Smooth muscle cell (in vitro differentiated cells): ENCODE results near the gene PAPPA. TPM values are rescaled to one million over a fixed set of nuclear protein-coding genes. Genes with fewer than 3 reads are reported as not detected.

ENCODE experiments used
- DNase-seq: peaks from one replicate; lab custom pipeline; 2025; ENCODE audit not compliant: unreplicated experiment; lab: John Stamatoyannopoulos, UW
- H2AFZ ChIP-seq: fragments of 200-600 bp; sonication (generic); 2 replicates; pipeline ENCODE4 v1.6.0; 2016; ENCODE audit warnings: antibody characterized with exemption, low read depth, mild to moderate bottlenecking
- H3F3A ChIP-seq: fragments of 200-600 bp; sonication (generic); 2 replicates; pipeline ENCODE4 v1.6.0; 2017; ENCODE audit warnings: antibody characterized with exemption, low read depth
- H3K27ac ChIP-seq: fragments of 200-600 bp; sonication (generic); 2 replicates; pipeline ENCODE4 v1.5.1; 2016; ENCODE audit warnings: low read depth, mild to moderate bottlenecking
- H3K27me3 ChIP-seq: fragments of 200-600 bp; sonication (generic); 2 replicates; pipeline ENCODE4 v1.6.1; 2016; ENCODE audit warnings: low read depth, mild to moderate bottlenecking
- H3K36me3 ChIP-seq: fragments of 200-600 bp; sonication (generic); 2 replicates; pipeline ENCODE4 v1.5.1; 2016; ENCODE audit warnings: low read depth
- H3K4me1 ChIP-seq: fragments of 200-600 bp; sonication (generic); 2 replicates; pipeline ENCODE4 v1.5.1; 2016; ENCODE audit warnings: low read depth
- H3K4me2 ChIP-seq: fragments of 200-600 bp; sonication (generic); 2 replicates; pipeline ENCODE4 v1.6.0; 2016; ENCODE audit warnings: mild to moderate bottlenecking
- H3K4me3 ChIP-seq: fragments of 200-600 bp; sonication (generic); 2 replicates; pipeline ENCODE4 v1.5.1; 2016; ENCODE audit warnings: mild to moderate bottlenecking
- H3K79me2 ChIP-seq: fragments of 200-600 bp; sonication (generic); 2 replicates; pipeline ENCODE4 v1.6.0; 2016; ENCODE audit warnings: low read depth, mild to moderate bottlenecking
- H3K9ac ChIP-seq: fragments of 200-600 bp; sonication (generic); 2 replicates; pipeline ENCODE4 v1.6.0; 2016; ENCODE audit warnings: low read depth
- H3K9me3 ChIP-seq: fragments of 200-600 bp; sonication (generic); replicated peaks from 2 replicates; pipeline ENCODE4 v1.5.1; 2016; ENCODE audit warnings: low read depth
- H4K20me1 ChIP-seq: fragments of 200-600 bp; sonication (generic); 2 replicates; pipeline ENCODE4 v1.6.0; 2016; ENCODE audit warnings: low read depth
- CTCF ChIP-seq: fragments of 200-600 bp; sonication (generic); IDR thresholded peaks from 2 replicates; pipeline ENCODE4 v1.5.1; 2017; ENCODE audit warnings: borderline replicate concordance, mild to moderate bottlenecking, antibody characterized with exemption; ENCODE audit not compliant: insufficient read depth, poor library complexity, severe bottlenecking
- WGBS: methylation state at CpG from one replicate; pipeline ENCODE4 v1.1.7; 2016; ENCODE audit warnings: low lambda C conversion rate; 5-methylcytosine and 5-hydroxymethylcytosine counted together
- polyA plus RNA-seq: library from polyadenylated mRNA; unstranded; fragments of >200 nt; fragmentation: Nextera tagmentation; extraction: Ambion mirVana; gene quantifications from 2 replicates; pipeline ENCODE4 v1.2.1, GENCODE V29; 2016
- total RNA-seq: library from RNA; depleted of rRNA; stranded (reverse); fragments of >200 nt; gene quantifications from 2 replicates; pipeline ENCODE4 v1.2.3, GENCODE V29; 2014

The PAPPA gene
- total and polyA plus RNA-seq, 2 experiments from 2014 or later, result 27.7 to 114 TPM

GRCh38 chr9:116209414-116210116, 56.0 kb downstream of the PAPPA start:
- Histone ChIP-seq H3K27me3 (no peaks in the 10 kb centered on the region), H3K27ac (no peak overlapping the region), H3K9ac (no peak overlapping the region), H3K4me3 (no peak overlapping the region), H3K4me2 (no peak overlapping the region), H3K36me3 (peaks cover 34% of the 10 kb centered on the region), H3F3A (no peaks in the 10 kb centered on the region), H3K9me3 (no peaks in the 10 kb centered on the region), H3K4me1 (no peaks in the 10 kb centered on the region), H2AFZ (no peak overlapping the region), H4K20me1 (peaks cover 28% of the 10 kb centered on the region), H3K79me2 (peaks cover 4% of the 10 kb centered on the region)
- no peak for DNase-seq
- 100% methylated on average over 1 of the region's 1 CpG for WGBS
- TF ChIP-seq CTCF, result no peak

GRCh38 chr9:116212986-116213692, 59.5 kb downstream of the PAPPA start:
- Histone ChIP-seq H2AFZ (no peak overlapping the region), H4K20me1 (peaks cover 23% of the 10 kb centered on the region), H3K27ac (no peak overlapping the region), H3K27me3 (no peaks in the 10 kb centered on the region), H3F3A (no peaks in the 10 kb centered on the region), H3K9me3 (no peaks in the 10 kb centered on the region), H3K9ac (no peak overlapping the region), H3K36me3 (peaks cover 48% of the 10 kb centered on the region), H3K4me2 (no peak overlapping the region), H3K79me2 (no peaks in the 10 kb centered on the region), H3K4me1 (no peaks in the 10 kb centered on the region), H3K4me3 (no peak overlapping the region)
- 82% methylated on average over 2 of the region's 2 CpGs for WGBS
- no peak for TF ChIP-seq CTCF
- no peak for DNase-seq

- H3K4me1 ChIP-seq, result no peaks in the 10 kb centered on the region
- H3K27ac ChIP-seq, result no peak overlapping the region
- H2AFZ ChIP-seq, result no peak overlapping the region
- DNase-seq, result no peak
- TF ChIP-seq CTCF, result no peak
- peaks cover 23% of the 10 kb centered on the region for H4K20me1 ChIP-seq
- no peaks in the 10 kb centered on the region for H3K9me3 ChIP-seq
- no peak overlapping the region for H3K4me3 ChIP-seq
- no peak overlapping the region for H3K4me2 ChIP-seq
- no peaks in the 10 kb centered on the region for H3K27me3 ChIP-seq
- no peak overlapping the region for H3K9ac ChIP-seq
- no peaks in the 10 kb centered on the region for H3F3A ChIP-seq
- 75% methylated on average over 3 of the region's 3 CpGs for WGBS
- peaks cover 48% of the 10 kb centered on the region for H3K36me3 ChIP-seq
- H3K79me2 ChIP-seq, result no peaks in the 10 kb centered on the region
Observed at GRCh38 chr9:116213693-116214047, 60.1 kb downstream of the PAPPA start.
